Tongue (tissue), 2 donors: ENCODE data around the gene TMCC1. TPM values are rescaled to one million over a fixed set of nuclear protein-coding genes. Genes with fewer than 3 reads are reported as not detected.
"Not testable (repeated sequence)": the region's sequence is repeated elsewhere in the genome, so short reads cannot be mapped to it uniquely, and the experiment has no call there.

Experiments
- DNase-seq: peaks from one replicate; pipeline ENCODE4 v3.0.0-alpha.2; 2015
- total RNA-seq: library from RNA; depleted of rRNA; stranded (reverse); fragments of >200 nt; gene quantifications from one replicate; pipeline ENCODE4 v1.2.3, GENCODE V29; 2014

TMCC1 gene
- total RNA-seq, 1 donor from 2014 or later, result 49.1 TPM

DNA sequence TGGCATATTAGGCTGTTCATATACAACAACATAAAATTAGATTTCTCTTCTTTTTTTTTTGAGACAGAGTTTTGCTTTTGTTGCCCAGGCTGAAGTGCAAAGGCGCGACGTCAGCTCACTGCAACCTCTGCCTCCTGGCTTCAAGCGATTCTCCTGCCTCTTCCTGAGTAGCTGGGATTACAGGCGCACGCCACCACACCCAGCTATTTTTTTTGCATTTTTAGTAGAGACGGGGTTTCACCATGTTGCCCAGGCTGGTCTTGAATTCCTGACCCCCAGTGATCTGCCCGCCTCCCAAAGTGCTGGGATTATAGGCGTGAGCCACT is 218.8 kb downstream of the TMCC1 start:
- DNase-seq, result not testable (repeated sequence)

DNA sequence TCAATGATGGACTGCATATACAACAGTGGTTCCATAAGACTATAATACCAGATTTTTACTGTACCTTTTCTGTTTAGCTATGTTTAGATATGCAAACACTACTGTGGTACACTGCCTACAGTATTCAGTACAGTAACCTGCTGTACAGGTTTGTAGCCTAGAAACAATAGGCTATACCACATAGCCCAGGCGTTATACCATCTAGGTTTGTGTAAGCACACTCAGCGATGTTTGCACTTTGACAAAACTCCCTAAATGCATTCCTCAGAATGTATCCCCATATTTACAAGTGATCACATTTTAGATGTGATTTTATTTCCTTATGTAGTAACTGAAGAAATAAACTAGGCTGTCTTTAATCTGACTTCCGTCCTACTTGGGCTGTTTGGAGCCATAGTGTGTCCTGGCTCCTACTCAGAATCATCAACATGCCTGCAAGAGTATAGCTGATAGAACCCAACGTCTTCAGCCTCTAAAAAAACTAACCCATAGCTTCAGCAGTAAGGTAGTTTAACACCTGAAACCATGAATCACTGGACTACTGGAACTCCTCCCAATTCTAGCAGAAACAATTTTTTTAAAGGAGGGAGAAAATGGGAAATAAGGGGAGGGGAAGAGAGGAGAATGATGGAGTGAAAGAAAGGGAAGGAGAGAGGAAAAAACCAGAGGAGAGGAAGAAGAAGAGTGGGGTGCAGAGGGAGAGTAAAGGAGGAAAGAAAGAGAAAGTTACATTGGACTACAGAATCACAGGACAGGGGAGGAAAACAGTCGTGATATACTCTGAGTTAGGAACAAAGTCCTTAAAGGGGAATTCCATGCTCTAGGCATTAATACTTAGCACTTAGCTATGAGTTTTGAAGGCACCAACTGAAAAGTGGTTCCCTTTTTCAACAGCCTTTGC is 219.4 kb downstream of the TMCC1 start:
- no peak for DNase-seq

DNA sequence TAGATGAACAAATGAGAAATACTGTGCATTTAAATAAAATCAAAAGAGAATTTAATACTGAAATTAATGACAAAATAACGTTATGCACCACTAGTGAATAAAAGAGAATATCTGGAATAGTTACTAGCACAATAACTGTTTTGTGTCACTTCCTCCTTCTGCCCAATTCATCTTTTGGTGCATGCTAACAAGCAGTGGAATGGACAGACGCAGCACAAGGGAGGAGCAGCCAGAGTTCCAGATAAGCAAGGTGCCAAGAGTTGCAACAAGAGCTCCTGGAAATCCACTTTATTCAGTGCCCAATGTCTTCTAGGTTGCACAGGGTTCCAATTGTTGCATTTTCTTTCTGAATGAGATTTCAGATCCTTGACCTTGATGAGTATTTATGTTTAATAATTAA is 220.5 kb downstream of the TMCC1 start:
- DNase-seq, result no peak

DNA sequence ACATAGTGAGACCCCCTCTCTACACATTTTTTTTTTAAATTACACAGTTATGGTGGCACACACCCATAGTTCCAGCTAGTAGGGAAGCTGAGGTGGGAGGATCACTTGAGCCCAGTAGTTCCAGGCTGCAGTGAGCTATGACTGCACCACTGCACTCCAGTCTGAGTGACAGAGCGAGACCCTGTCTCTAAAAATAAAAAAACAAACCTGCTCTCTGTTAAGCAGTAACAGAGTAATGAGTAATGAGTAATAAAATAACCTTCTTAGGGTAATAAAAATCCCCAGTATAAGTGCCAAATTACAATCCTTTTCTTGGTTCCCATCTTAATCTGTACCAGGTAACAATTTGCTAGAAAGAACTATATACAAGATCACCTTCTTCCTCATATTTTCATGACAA is 221.1 kb downstream of the TMCC1 start:
- DNase-seq, result no peak

DNA sequence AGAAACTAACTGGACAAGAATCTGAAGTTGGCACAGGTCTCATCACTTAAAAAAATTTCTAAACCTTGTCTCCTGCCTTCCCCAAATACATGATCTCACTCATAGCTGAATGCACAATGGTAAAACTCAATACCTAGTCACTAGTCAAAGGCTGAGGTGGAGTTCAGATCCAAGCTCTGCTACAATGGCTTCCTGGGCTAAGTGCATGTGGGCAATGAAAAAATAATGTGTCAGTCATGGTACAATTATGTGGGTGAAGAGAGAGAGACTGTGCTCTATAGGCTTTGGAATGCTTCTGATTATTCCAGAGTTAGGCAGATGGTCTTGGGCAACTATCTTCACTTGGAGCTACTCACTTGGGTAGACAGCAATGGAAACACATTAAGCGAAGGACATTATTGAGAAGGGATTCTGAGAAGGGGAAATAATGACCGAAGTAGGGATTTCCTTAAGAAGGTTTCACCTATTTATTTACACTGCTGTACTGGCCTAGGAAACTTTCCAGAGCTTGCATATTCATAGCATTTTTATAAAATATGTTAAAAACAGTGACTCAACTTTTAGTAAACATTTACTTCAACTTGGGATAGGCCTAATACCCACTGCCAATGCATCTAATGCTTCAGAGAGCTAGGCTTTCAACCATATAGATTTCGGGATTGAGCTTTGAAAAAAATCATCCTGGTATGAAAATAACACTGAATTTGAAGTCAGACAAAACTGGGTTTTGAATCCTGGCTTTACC is 228.3 kb downstream of the TMCC1 start:
- DNase-seq, result peak; percentile 20

DNA sequence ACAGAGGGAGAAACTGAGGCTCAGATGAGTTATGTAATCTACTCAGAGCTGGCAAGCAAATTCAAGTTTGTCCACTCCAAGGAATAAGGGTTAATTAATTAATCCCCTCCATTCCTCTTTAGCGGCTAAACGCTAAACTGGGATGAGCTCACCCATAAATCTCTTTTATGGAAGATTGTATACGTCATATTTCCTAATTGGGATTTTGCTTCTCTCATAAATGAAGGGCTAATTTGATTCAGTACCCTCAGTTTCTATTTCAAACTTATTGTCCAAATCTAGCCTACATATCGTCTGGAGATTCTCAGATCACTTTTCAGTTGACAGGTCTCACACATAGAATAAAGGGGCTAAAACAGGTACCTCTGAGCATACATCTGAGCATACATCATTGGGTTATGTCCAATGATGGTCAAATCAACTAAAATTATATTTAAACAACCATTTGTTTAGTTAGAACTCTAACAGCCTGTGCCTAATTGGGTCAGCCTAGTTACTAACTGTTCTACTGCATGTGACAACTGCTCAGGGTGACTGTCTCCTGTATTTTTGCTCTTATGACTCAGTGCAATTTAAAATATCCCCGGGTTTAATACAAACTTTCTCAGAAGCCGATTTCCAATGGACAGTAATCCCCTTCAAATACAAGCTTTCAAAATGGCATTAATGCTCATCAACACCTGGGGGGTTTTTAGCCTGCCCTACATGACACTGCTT is 229.4 kb downstream of the TMCC1 start:
- DNase-seq, result peak; percentile 30

DNA sequence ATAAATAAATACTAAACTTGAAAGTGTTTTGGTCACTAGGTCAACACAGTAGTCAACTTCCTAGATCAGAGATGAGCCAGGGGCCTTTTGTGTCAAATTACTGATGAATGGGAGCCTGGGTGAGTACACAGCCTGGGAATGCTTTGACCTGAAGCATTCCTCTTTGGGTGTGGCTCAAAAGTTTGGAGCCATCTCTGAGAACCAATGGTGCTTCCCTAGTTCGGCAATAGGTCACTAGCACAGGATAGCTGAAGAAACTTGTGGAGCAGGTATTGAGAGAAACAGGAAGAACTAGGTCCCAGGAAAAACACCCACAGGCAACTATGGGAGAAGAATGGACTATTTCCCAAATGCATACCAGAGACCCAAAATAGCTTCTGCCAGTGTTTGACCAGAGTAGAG is 230.5 kb downstream of the TMCC1 start:
- DNase-seq, result peak; percentile 36

DNA sequence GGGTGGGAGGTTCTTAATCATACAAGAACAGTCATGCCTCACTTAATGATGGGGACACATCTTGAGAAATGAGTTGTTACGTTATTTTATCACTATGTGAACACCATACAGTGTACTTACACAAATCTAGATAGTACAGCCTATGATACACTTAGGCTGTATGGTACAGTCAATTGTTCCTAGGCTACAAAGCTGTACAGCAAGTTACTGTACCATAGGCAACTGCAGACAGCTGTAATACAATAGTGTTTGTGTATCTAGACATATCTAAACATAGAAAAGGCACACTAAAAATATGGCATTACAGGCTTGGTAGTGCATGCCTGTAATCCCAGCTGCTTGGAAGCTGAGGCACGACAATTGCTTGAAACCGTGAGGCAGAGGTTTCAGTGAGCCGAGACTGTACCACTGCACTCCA is 231.3 kb downstream of the TMCC1 start:
- DNase-seq, result peak; percentile 64

DNA sequence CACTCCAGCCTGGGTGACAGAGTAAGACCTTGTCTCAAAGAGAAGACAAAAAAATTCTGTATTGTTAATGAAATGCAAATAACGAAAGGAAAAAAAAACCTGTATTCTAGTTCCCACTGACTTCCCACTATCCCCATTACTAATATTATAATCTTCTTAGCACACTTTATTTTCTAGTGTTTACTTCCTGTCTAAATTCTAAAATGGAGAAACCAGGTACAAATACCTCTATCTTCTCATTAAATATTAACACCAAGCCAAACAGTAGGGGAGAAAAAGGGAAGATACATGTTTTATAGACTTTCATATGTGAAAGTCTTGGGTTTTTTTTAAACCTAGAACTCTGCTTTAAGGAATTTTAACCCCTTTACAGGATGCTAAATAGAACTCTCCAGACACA is 231.7 kb downstream of the TMCC1 start:
- DNase-seq, result no peak

DNA sequence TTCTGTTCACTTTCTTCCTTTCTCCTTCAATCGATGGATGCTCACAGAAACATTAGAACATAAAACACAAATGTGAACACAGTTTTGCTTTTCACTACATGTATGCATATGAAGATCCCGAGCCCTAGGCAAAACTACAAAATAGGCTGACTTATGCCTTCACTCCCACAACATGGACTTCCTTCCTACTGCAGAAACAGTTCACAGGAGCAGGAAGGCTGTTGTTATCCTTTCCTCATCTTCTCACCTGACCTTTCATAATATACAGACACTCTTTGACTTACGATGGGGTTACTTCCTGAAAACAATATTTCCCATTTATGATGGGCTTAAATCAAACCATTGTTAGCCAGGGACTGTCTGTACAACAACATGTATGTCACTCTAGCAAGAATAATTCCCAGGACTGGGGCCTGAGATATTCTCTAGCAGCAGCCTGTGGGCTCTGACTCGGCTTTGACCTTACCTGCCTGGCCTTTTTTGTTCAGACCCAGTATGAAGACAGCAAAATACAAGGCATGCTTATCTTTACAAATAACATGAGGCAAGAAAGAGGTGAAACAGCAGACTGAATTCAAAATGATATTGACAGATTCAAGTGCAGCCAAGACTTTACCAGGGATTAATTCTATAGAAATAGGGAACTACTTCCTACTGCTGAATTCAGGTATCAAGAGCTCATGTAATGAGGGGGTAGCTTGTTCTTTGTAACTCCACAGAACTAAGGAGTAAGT is 235.2 kb downstream of the TMCC1 start:
- DNase-seq, result no peak

DNA sequence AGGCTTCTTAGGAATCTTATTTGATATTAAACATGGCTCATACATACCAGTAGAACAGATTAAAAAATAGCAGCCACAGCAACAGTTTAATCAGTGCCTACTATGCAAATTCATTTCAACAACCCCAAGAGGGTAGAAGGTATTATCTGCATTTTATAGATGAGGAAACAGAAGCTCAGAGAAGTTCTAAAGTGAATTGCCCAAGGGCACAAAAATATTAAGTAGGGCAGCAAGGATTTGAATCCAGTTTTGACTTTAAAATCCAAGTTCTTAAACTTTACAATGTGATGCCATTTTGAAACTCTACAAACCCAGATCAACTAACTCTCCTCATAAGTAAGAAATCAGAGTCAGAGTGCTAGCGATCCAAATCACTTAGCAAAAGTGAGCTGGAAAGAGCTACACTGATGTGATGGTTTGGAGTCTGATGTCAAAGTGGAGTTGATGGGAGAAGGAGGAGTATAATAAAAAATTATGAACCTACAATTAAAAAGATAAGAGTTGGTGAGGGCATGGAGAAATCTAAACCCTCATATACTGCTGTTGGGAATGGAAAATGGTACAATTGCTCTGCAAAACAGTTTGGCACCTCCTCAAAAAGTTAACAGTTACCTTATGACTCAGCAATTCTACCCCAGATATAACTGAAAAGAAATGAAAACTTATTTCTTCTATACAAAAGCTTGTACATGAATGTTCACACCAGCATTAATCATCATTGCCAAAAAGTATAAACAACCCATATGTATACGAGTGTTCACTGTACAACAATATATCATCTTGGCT is 236.1 kb downstream of the TMCC1 start:
- DNase-seq, result no peak

DNA sequence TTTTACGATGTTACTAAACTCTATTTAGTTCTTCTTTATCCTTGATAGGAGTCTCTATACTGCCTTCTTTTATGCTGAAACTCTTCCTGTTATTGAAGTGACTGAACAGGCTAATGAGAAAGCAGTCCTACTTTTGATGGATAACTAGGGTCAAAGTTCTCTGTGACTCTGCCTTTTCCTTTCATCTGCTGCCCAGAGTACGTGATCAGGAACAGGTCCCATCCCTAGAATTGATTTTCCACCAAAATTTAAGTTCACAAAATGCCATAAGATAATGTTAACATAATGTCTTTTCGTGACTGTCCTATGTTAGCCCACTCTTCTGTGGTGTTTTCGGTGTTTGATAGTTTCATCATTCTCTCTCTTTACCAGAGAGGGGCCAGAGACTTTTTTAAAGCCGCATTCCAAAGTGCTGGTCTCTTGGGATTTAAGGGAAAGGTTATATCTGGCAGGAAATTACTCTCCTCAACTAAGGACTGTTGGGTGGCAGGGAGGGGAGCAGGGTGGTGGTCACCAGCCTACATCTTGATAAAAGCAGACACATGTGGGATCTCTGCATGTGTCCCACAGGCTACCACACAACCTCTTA is 236.8 kb downstream of the TMCC1 start:
- no peak for DNase-seq

DNA sequence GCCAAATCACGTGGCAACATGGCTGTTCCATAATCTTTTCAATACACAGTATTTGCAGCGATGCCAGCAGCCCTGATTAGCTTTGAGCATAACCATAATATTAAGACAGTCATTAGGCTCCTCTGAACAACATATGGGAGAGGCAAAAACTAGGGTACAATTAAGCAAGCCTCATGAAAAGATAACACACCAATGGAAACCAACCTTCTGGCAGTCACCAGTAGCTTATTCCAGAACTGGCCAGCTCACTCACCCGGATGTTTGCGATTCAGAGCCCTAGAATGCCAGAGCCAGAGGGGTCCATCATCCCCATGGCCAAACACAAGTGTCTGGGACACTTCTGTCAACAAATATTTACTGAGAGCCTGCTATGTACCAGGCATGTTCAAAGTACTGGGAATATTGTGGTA is 238.2 kb downstream of the TMCC1 start:
- no peak for DNase-seq

DNA sequence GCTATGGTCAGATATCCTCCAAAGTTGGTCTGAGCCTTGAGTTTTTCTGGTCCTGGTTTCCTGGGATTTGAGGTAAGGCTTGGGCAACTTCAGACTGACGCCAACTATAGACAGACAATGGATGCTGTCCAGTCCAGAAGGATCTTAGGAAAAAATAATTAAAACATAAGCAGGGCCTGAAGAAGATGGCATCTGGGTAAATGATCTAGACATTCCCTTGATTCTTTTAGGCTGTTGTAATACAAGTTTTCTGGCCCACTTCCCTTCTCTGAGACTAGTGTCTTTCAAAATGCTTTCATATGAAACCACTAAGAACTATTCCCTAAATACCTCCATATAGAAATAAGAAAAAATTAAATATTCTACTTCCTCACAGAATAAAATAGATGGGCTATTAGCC is 239.4 kb downstream of the TMCC1 start:
- DNase-seq, result no peak

DNA sequence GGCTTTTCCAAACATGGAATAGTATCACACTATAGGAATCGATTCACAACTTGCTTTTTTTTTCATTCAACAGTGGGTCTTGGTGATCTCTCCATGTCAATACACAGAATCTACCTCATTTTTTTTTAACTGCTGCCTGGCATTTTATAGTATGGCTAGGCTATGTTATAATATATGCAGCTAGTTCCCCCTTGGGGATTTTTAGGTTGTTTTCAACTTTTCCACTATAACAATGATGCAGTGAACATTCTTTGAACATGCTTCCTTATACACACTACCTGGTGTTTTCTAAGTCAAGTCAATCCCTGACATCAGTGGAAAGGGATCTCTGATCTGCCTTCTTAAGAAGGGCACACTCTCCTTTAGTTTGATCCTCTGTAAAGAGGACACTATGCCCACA is 240.5 kb downstream of the TMCC1 start:
- DNase-seq, result no peak

DNA sequence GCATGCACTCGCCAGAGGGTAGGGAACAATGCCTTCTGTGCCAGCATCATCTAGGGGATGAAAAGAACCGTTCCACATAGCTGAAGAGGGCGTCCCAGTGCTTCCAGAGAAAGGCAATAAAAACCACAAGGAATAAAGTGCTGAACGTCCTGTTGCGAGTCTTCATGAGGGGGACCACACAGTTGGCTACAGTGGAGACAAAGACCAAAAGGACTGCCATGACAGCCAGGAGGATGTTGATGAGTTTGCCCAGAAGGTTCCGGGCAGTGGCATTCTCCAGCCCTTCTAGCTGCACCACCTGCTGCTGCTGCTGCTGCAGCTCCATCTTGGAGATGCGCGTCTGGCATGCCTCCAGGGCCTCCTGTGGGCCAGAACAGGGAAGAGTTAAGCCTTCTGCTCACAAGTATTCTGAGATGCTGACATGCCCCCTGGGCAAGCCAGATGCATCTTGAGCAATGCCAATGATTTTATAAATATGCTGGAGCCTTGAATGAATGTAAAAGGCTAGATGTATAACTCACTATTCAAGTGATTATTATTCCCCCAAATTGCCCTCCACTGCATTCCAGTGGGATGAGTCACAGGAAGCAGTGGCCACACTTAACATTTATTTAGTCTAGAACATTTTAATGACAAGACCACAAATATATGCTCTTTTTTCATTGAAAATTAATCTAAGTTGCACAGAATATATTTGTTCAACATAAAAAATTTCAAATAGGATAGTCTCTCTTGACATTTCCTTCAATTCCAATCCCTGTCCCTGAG is 241.9 kb downstream of the TMCC1 start:
- DNase-seq, result peak; percentile 57

DNA sequence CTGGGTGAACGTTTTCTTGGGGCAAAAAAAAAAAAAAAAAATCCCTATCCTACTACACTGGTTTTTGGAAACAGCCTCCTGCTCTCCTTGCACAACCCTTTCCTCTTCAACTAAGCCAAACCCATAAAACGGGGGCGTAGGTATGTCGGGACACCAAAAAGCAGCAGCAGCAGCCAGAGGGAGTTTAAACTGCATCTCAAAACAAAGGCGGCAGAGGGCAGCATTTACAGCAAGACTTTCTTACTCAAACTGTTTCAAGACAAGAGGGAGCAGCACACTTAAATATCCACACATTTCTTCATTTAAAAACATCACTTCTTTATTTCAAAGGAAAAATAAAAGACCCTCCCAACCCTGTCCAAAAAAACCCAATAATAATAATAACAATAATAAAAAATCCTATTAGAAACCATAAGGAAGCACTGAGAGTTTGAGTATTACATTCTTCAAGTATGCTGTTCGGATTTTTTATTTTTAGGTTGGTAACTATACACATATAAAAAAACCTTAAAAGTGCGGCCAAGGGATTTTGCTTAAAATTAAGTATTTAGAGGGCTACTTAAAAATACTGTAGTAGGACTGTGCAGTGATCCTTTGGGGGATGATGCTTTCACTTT is 243.1 kb downstream of the TMCC1 start:
- peak; percentile 85 for DNase-seq

DNA sequence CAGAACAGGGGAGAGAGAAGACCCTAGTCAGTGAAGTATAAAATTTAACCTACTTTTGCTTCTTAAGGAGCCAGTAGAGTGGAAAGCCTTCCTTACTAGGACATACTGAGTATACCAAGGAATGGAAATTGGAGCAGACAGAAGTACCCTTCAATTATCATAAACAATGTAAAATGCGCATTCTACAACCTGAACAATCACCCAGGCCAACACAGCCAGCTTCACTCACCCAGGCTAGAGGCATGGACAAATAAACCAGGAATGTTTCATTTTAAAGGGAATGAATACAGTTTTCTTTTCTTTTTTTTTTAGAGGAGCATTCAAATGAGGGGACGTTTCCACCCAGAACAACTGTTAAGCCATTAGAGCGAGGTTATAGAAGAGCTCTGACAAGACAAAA is 245.1 kb downstream of the TMCC1 start:
- no peak for DNase-seq

DNA sequence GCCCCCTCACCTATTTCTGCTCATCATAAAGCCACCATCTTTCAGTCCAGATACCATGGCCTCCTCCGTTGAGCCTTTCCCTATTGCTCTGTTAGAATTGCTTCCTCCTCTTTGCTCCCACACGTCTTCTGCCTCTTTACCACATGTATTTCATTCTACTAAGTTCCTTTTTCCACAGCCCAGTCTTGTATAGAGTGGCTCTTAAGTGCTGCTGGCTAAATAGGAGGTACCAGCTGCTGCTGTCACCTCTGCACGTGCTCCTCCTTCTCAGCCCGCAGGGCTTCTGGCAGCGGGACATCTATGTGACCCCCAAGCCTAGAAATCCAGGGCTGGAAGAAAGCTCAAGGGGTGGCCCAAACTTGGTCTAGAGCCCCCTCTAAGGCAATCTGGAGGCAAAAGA is 248.2 kb downstream of the TMCC1 start:
- DNase-seq, result peak; percentile 37

DNA sequence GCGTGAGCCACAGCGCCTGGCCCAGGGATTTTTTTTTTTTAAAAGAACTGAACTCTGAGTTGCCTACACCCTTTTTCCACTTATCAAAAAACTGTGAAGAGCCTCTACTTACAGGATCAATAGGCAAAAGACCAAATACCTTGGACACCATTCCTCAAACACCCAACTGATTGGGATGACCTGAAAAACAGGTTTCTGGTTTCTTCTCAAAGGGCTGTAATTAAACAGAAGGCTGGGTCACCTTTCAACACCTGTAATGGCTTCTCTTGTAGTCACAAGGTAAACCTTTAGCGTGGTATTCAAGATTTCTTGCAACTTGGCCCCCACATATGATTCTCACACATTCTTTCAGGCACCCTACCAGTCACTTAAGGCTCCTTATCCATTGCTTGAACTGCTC is 248.7 kb downstream of the TMCC1 start:
- no peak for DNase-seq
